GM18858 (cell line): ENCODE results near the gene TBC1D22A.

ENCODE experiments used
- ATAC-seq: cut with Tn5 transposase; IDR thresholded peaks from one replicate; pipeline ENCODE4 v1.9.1; 2021; ENCODE audit not compliant: unreplicated experiment

TBC1D22A gene

GRCh38 chr22:47220752-47221151 lies 458.3 kb downstream of the TBC1D22A start:
- no peak for ATAC-seq

GRCh38 chr22:47221840-47222615 lies 459.6 kb downstream of the TBC1D22A start:
- ATAC-seq: no peak
